Activated CD8-positive, alpha-beta memory T cell treated with anti-CD3 and anti-CD28 coated beads, Interleukin-2, amount 50 U/mL, for 1 hour (primary cell): Measurements from ENCODE around the gene GPR62.

Experiments used
- DNase-seq: peaks from one replicate; pipeline ENCODE4 v3.0.0-alpha.2; 2020; ENCODE audit errors: extremely low read depth

Gene GPR62

DNA sequence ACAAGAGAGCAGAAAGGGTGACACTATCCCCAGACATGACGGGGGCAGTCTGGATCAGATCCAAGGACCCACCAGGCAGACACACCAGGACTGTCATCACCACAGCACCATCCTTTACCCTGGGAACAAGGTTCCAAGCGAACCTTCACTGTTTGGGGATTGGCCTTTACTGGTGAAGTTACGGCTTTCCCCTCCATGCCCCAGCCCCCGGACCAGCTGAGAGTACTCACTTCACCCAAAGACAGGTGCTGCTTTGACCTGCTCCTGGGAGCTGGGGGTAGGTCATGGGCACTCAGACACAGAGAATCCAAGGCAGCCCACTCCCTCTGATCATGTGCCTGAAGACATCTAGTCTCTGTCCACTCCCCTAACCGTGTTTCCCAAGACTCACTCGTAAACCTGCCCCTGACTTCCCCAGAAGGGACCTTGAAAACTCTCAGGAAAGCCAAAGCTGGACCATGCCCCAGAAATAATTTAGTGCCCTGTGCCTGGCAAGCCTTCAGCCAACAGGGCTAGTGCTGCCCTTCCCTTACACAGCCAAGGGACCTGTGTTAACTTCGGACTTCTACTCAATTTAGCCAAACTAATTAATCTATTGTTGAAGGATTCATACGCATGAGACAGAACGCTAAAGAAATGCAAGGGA, 16.3 kb upstream of the GPR62 start:
- no peak for DNase-seq

DNA sequence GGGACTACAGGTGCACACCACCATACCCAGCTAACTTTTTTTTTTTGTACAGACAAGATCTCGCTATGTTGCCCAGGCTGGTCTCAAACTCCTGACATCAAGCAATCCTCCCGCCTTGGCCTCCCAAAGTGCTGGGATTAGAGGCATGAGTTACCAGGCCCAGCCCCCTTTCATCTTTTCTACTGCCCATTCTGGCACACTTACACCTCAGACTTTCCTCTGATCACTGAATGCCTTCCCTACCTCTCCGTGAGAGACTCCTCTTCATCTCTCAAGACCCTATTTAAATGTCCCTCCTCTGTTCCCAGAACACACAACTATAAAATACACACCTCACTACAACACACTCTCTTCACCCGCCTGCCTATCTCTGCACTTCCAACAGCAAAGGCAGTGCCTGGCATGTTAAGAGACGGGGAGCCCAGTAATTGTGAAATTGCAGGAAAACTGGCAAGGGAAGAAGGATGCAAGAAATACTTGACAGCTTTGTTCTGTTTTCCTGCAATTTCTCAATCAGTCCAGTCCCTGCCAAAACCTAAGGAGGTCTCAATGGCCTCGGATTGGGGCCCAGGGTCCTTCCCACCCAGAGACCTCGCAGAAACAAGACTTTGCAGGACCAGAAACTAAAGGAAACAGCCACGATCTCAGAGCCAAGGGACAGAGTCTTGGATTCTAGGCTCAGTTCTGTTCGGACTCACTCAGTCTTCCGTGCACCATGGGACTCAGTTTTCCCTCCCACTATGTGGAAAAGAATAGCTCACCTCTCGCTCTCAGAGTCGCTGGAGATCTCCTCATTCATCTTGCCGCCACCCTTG, 14.3 kb upstream of the GPR62 start:
- no peak for DNase-seq

DNA sequence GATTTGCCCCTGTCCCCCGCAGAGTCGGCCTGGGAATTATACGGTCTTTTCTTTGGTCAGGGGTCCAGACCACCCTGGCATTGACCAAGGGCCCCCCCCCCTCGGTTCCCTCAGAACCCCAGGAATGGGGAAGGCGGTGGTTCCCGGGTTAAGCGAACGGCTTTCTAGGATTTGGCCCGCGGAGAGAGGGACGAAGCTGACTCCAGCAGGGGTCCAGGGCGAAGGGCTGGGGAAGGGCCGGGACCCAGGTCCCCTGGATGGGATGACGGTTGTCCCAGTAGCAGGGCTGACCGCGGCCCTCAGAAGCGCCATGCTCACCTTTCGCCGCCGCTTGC, 13.8 kb upstream of the GPR62 start:
- DNase-seq: no peak

DNA sequence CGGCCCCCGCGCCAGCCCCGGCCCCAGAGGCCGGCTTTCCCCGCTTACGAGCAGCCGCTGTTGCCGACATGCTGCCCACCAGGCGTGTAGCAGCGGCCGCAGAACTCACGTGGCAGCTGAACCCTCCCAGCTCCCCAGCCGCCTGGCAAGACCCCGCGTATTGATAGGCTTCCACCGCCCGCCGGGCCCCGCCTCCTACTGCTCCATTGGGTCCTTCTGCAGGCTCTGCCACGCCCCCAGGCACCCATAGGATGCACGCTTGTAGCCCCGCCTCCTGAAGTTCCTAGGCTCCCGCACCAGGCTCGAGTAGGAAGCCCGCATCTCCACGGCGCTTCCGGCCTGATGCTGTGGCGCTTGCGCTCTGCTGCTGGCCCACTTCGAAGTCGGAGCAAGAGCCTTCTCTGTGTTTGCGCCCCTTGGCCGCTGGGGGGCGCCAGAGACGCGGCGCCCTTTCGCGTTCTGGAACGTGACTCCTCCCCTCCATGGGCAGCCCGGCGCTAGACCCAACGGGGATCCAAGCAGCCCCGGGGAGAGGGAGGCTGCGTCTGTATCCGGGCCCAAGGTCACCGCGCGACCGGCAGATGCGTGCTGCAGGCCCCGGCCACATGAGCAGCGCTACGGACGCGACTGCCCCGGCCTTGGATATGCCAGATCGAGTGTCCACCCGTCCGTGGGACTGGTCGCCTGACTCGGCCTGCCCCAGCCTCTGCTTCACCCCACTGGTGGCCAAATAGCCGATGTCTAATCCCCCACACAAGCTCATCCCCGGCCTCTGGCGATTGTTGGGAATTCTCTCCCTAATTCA, 13.2 kb upstream of the GPR62 start, which contains the start of the genes PARP3 and RRP9:
Gene PARP3, plus strand, starts transcription at position 566 of the 805 bp plus-strand sequence. CDS start 993 bp downstream, outside the sequence.
Gene RRP9, minus strand, starts transcription at position 107 of the 805 bp plus-strand sequence. Its CDS starts 37 bp downstream, at position 70.
- peak; percentile 99 for DNase-seq

DNA sequence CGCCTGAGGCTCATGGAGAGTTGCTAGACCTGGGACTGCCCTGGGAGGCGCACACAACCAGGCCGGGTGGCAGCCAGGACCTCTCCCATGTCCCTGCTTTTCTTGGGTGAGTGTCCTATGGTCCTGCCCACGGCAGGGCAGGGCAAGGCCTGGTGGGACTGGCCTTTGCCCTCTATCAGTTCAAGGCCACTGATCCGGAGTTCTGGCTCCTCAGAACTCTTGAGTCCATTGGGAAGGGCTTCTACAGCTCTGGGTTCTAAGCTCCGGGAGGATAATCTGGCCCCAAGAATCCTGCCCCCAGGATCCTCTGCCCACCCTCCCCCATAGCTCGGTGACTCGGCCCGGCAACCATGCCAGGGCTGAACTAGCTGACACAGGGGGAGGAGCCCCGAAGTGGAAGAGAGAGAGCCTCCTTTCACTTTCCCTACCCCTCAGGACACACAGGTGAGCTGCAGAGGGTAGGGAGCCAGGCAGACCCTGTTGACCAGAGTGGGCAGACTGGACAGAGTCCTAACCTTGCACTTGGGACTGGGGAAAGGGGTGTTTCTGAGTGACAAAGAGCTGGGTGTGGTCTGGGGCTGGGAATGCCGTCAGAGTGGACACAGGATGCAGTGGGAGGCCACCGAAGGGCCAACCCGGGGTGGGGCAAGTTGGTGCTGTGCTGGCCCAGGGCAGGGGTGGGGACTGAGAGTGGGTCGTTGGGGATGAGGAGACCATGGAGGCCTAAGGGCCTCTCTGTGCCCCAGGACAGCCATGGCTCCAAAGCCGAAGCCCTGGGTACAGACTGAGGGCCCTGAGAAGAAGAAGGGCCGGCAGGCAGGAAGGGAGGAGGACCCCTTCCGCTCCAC, 12.4 kb upstream of the GPR62 start:
- no peak for DNase-seq

DNA sequence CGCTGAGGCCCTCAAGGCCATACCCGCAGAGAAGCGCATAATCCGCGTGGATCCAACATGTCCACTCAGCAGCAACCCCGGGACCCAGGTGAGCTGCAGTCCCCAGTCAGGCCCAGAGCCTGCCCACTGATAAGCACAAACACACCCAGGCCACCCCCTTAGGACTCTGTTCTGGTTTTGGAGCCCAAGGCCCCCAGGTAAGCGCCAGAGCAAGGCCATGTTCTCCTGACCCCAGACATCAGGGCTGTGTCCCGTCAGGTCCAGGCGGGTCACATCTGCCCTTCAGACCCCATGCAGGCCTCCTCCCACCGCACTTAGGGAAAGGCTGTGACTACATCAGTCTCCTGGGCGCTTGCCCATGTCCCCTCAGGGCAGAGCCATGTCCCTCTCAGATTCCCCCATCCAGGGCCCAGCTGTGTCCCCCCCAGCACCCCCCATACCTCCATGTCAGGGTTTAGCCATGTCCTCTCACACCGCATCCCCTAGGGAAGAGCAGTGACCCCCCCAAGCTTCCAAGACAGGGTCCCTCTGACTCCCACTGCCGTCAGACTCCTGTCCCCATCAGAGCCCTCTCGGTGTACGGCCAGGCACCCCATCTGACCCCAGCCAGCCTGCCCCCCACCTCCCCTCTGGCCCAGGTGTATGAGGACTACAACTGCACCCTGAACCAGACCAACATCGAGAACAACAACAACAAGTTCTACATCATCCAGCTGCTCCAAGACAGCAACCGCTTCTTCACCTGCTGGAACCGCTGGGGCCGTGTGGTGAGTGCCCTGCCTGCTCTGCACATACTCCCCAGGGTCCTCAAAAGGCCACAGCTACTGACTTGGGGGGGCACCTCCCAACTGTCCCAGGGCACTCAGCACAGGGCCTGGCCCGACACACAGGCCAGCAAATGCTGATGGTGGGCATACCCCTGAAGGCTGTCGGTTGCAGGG, 11.5 kb upstream of the GPR62 start:
- no peak for DNase-seq

DNA sequence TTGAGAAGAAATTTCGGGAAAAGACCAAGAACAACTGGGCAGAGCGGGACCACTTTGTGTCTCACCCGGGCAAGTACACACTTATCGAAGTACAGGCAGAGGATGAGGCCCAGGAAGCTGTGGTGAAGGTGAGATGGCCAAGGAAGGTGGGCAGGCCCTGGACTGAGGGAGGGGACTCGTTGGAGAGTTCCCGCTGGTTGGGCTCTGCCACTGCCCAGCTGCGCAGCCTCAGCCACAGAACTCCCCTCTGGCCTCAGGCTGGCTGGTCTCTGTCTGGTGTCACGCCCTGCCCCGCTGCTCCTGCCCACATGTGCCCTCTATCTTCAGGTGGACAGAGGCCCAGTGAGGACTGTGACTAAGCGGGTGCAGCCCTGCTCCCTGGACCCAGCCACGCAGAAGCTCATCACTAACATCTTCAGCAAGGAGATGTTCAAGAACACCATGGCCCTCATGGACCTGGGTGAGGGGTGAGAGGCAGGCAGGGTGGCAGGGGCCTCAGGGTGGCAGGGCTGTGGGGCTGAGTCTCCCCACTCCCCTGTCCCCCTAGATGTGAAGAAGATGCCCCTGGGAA, 10.6 kb upstream of the GPR62 start:
- no peak for DNase-seq

DNA sequence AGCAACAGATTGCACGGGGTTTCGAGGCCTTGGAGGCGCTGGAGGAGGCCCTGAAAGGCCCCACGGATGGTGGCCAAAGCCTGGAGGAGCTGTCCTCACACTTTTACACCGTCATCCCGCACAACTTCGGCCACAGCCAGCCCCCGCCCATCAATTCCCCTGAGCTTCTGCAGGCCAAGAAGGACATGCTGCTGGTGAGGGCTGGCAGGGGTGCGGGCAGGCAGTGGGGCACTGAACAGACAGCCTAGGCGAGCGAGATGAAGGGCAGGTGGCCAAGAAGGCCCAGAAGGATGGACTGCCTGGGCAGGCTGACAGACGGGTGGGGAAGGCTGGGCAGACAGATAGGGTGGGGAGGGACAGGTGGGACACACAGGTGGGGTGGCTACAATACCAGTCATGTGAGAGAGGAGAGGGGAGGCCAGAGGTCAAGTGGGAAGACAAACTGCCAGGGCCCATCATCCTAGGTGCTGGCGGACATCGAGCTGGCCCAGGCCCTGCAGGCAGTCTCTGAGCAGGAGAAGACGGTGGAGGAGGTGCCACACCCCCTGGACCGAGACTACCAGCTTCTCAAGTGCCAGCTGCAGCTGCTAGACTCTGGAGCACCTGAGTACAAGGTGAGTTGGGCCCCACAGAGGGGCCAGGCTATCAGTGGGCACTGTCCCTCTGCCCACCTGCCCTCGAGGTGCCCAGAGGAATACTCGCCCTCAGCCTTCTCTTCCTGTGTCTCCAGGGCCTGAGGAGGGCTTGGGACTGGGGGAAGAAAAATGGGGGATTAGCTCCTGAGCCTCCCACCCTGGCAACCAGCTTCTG, 9.9 kb upstream of the GPR62 start:
- no peak for DNase-seq

DNA sequence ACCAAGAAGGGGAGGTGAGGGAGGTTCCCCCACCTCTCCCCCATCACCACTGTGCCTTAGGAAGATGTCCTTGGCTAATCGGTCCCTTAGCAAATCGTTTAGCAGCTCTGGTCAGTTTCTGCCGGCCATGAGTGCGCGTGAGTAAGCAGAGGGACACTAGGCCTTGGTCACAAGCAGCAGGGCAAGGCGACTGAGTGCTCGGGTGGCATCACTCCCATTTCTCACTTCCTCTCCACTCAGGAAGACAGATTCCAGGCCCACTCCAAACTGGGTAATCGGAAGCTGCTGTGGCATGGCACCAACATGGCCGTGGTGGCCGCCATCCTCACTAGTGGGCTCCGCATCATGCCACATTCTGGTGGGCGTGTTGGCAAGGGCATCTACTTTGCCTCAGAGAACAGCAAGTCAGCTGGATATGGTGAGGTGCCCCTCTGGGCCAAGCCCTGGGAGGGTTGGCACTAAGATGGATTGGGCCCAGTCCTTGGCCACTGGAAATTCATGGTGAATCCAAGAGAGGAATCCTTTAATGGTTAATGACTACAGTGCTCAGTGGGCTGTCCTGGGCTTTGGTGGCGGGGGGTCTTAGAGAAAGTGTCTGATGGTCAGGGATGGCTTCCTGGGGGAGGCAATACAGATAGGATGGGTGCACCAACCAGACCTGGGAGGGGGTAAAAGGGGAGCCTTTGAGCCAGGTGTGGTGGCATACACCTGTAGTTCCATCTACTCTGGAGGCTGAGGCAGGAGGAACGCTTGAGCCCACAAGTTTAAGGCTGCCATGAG, 9.1 kb upstream of the GPR62 start:
- no peak for DNase-seq

DNA sequence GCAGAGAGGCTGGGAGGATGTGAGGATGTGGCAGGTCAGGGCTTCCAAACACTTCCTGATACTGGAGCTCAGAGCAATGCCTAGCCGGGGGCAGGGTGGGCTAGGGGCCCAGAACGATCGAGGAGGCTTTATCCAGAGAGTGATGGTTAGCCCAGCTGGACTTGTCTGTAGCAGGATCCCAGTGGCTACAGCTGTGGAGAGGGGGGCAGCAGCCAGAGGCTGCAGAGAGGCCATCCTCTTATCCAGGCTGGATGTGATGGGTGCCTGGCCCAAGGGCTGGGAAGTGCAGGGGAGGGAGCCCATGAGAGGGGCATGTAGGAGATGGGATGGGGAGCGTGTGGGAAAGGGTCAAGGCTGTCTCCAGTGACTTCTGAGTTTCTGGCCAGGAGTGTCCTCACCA, 8.4 kb upstream of the GPR62 start:
- DNase-seq: no peak

DNA sequence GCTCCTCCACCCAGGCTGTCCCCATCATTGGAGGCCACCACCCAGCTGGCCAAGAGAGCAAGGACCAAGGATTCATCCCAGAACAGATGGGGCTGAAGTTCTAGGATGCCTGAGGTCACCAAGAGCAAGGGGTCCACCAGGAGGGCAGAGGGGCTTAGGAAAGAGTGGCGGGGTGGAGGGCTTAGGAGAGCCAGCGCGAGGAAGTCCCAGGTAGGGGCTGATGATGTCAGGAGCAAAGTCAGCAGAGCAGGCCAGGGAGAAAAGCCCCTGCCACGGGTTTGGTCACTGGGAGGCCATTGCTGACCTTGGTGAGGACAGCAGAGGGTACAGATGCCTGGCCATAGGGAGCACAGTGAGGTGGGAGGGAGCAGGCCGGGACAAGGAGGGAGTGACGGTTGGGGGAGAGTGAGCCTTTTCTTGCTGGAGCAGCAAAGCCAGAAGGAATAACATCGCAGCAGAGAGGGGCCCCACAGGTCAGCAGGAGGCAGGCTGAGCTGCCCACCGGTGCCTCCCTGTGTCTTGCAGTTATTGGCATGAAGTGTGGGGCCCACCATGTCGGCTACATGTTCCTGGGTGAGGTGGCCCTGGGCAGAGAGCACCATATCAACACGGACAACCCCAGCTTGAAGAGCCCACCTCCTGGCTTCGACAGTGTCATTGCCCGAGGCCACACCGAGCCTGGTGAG, 7.8 kb upstream of the GPR62 start:
- DNase-seq: no peak

DNA sequence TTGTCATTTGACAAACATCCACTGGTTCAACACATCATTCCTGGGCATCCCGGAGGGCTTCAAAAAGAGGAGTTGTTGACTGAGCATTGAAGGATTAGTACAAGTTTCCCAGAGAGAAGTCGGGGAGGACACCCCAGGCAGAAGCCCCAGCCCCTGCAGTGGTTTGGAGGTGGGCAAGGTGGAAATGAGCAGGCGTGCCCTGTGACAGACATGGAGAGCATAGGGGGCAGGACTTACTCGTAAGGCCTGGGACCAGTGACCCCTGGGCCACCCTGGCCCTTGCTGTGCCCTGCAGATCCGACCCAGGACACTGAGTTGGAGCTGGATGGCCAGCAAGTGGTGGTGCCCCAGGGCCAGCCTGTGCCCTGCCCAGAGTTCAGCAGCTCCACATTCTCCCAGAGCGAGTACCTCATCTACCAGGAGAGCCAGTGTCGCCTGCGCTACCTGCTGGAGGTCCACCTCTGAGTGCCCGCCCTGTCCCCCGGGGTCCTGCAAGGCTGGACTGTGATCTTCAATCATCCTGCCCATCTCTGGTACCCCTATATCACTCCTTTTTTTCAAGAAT, 7.1 kb upstream of the GPR62 start:
- no peak for DNase-seq

DNA sequence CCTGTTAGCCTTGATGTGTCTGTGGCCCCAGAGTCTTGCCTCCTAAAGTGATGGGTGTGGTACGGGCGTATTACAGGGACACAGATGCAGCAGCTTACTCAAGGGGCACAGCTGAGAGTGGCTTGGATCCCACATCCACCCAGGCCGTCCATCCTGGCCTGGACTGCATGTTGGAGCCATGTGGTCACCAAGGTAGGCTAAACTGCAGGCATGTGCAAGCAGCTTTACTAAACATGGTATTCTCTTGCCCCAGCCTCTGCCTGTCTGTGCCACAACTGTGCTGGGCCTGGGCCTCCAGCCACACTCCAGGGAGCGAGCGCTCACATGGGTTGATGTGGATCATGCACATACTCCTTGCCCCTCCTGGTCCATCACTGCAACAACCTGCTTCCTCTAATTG, 6.1 kb upstream of the GPR62 start:
- no peak for DNase-seq

DNA sequence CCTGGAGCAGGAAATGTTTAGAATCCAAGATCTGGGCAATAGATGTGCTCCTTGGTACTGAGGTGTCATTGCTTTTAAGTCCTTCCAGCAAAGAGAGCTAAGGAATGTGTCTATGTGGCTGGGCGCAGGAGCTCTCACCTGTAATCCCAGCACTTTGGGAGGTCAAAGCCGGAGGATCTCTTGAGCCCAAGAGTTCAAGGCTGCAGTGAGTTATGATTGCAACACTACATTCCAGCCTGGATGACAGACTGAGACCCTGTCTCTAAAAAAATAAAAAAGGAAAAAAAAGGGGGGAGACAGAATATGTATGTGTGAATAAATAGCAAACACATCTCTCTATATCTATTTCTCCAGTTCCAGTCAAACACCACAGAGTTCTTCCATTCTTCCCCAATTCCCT, 4.3 kb upstream of the GPR62 start:
- DNase-seq: no peak

DNA sequence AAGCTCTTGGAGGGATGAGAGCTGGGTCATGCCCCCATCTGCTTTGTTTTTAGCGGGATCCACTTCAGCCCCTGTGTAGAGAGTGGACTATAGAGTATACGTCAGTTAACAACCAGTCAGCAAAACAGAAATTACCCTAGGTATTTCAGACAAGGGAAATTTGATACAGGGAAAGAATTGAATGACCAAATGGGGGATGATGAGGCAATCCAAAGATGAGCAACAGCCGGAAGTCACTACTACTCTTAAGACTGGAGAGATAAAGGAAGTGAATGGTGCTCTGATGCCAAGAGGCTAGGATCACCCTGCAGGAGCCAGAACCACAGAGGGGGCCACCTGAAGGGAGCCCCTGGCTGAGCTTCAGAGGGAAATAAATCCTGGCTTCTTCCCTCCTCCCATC, 1.7 kb upstream of the GPR62 start:
- no peak for DNase-seq

DNA sequence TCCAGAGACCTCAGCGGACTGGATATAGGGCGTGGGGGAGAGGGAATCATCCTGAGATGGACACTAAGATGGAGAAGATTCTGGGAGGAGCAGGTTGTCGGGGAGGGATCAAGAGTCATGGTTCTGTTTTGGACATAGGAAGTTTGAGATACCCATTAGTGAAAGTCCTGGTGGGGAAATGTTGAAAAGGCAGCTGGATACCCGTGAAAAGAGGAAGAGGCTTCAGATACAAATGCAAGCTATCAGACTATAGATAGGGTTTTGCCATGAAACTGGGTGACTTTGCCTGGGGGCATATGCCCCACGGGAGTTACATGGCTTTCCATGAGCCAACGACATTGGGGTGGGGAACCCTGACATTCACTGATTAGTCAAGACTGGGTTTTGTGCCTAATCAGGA, 1.1 kb upstream of the GPR62 start:
- no peak for DNase-seq

DNA sequence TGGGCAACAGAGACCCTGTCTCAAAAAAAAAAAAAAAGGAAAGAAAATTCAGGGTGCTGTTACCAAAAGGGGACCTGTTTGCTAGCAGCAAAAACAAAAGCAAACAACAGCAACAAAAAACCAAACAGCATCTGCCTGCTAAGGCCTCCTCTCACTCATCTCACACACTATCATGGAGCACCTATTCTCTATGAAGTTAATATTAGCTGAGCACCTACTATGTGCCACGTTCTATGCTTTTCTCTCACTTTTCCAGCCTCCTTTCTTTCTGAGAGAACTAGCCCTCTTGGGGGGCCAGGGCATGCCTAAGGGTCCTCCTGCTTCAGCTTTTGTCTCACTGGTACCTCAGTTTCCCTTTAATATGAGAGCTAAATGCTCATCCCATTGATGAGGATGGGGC, 468 bp upstream of the GPR62 start:
- DNase-seq: no peak
